ENCODE results near the gene MTHFD2L.

DNA sequence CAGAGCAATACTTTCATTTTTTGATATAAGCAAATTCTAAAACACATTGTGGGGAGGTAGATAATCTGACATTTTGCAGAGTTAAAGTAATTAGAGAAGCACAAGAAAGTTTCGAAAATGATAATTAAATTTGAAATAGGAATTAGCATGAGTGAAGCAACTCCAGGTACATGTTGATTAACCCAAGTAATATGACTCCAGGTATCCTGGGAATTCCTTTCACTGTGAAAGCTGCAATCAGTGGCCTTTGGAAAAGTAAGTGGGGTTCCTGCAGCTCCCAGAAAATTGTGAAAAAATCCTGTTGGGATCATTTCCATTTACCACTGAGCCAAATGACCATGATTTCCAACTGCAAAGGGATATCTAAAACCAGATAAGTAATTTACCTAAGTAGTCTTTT is 32.9 kb upstream of the MTHFD2L start:
- TF ChIP-seq, protein P1, sequence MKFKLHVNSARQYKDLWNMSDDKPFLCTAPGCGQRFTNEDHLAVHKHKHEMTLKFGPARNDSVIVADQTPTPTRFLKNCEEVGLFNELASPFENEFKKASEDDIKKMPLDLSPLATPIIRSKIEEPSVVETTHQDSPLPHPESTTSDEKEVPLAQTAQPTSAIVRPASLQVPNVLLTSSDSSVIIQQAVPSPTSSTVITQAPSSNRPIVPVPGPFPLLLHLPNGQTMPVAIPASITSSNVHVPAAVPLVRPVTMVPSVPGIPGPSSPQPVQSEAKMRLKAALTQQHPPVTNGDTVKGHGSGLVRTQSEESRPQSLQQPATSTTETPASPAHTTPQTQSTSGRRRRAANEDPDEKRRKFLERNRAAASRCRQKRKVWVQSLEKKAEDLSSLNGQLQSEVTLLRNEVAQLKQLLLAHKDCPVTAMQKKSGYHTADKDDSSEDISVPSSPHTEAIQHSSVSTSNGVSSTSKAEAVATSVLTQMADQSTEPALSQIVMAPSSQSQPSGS (IDR thresholded peaks at IDR 0.05; ENCODE audit: low read length) = no peak
- no peak for TF ChIP-seq BRCA1 (IDR thresholded peaks at IDR 0.05; ENCODE audit: low read depth, low read length)
- TF ChIP-seq, protein P2, sequence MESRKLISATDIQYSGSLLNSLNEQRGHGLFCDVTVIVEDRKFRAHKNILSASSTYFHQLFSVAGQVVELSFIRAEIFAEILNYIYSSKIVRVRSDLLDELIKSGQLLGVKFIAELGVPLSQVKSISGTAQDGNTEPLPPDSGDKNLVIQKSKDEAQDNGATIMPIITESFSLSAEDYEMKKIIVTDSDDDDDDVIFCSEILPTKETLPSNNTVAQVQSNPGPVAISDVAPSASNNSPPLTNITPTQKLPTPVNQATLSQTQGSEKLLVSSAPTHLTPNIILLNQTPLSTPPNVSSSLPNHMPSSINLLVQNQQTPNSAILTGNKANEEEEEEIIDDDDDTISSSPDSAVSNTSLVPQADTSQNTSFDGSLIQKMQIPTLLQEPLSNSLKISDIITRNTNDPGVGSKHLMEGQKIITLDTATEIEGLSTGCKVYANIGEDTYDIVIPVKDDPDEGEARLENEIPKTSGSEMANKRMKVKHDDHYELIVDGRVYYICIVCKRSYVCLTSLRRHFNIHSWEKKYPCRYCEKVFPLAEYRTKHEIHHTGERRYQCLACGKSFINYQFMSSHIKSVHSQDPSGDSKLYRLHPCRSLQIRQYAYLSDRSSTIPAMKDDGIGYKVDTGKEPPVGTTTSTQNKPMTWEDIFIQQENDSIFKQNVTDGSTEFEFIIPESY (IDR thresholded peaks at IDR 0.05) = no peak
- no peak for TF ChIP-seq NFYB (IDR thresholded peaks at IDR 0.05; ENCODE audit: insufficient read depth, low read depth, low read length)
- TF ChIP-seq EZH2 (IDR thresholded peaks at IDR 0.05; ENCODE audit: borderline replicate concordance, control insufficient read depth, low read depth, low read length) = no peak
- TF ChIP-seq ZNF24 (IDR thresholded peaks at IDR 0.05) = no peak
- TF ChIP-seq RAD21 (IDR thresholded peaks at IDR 0.05; ENCODE audit: insufficient read depth, low read depth, low read length) = no peak
- TF ChIP-seq SREBF2 (IDR thresholded peaks at IDR 0.05; ENCODE audit: low read length) = no peak
- TF ChIP-seq, protein P3, sequence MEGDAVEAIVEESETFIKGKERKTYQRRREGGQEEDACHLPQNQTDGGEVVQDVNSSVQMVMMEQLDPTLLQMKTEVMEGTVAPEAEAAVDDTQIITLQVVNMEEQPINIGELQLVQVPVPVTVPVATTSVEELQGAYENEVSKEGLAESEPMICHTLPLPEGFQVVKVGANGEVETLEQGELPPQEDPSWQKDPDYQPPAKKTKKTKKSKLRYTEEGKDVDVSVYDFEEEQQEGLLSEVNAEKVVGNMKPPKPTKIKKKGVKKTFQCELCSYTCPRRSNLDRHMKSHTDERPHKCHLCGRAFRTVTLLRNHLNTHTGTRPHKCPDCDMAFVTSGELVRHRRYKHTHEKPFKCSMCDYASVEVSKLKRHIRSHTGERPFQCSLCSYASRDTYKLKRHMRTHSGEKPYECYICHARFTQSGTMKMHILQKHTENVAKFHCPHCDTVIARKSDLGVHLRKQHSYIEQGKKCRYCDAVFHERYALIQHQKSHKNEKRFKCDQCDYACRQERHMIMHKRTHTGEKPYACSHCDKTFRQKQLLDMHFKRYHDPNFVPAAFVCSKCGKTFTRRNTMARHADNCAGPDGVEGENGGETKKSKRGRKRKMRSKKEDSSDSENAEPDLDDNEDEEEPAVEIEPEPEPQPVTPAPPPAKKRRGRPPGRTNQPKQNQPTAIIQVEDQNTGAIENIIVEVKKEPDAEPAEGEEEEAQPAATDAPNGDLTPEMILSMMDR (IDR thresholded peaks at IDR 0.05 in 2 of 3, conservative IDR thresholded peaks at IDR 0.05 in 1 of 3; ENCODE audit: control insufficient read depth in 2 of 3, extremely low read depth in 1 of 3, insufficient read depth in 1 of 3, low read depth in 3 of 3, low read length in 3 of 3) = no peak
- no peak for TF ChIP-seq HCFC1 (IDR thresholded peaks at IDR 0.05; ENCODE audit: low read length)
- TF ChIP-seq FOS (IDR thresholded peaks at IDR 0.05; ENCODE audit: borderline replicate concordance, extremely low read depth, insufficient read length) = no peak
